A549 (cell line): ENCODE measurements around the gene DPYD. TPM values are rescaled to one million over a fixed set of nuclear protein-coding genes. Genes with fewer than 3 reads are reported as not detected.

Experiments used
- ATAC-seq, 2 experiments: fragments of 200-7000 bp in 1 of 2; fragments of >200 bp in 1 of 2; cut with Nextera tagmentation in 1 of 2; cut with Tn5 transposase in 1 of 2; 3 replicates each; pipeline versions ENCODE4 v1.8.0 to v1.9.1; 2018 to 2020; ENCODE audit warnings: mild to moderate bottlenecking in 1 of 2, moderate library complexity in 1 of 2
- CTCF ChIA-PET: fragments of 300-600 bp; sonication (Branson Sonifier 250); formaldehyde crosslinking; extraction: SDS; loops from one replicate; lab custom pipeline; 2021; ENCODE audit warnings: antibody characterized with exemption, inconsistent platforms; lab: Yijun Ruan, JAX
- POLR2A ChIA-PET: fragments of 350-600 bp; formaldehyde crosslinking; extraction: SDS; loops from one replicate; lab custom pipeline; 2021; ENCODE audit warnings: antibody characterized with exemption, inconsistent platforms; lab: Yijun Ruan, JAX
- DNase-seq, 2 experiments: peaks; one replicate each; pipeline versions ENCODE4 v3.0.0 to v3.0.0-alpha.2; 2011 to 2016; ENCODE audit warnings: low read depth in 1 of 2, low spot score in 1 of 2
- FAIRE-seq: peaks from 2 replicates; lab custom pipeline; 2011; peaks lifted over from hg19 to GRCh38; lab: Jason Lieb, UNC
- H3K27ac ChIP-seq, 2 experiments: fragments of >200 bp; sonication (Bioruptor Twin); formaldehyde crosslinking; 3 replicates each; pipeline ENCODE4 v1.5.1; 2016 to 2017
- H3K4me1 ChIP-seq: fragments of >200 bp; sonication (Bioruptor Twin); formaldehyde crosslinking; 3 replicates; pipeline ENCODE4 v1.6.1; 2016
- H3K4me2 ChIP-seq: fragments of >200 bp; sonication (Bioruptor Twin); formaldehyde crosslinking; 3 replicates; pipeline ENCODE4 v1.6.1; 2016
- H3K4me3 ChIP-seq: fragments of >200 bp; sonication (Bioruptor Twin); formaldehyde crosslinking; 3 replicates; pipeline ENCODE4 v1.5.1; 2016
- H3K9me3 ChIP-seq: fragments of >200 bp; sonication (Bioruptor Twin); formaldehyde crosslinking; 3 replicates; pipeline ENCODE4 v1.6.1; 2016
- BHLHE40 ChIP-seq: IDR thresholded peaks from 2 replicates; pipeline ENCODE4 v1.6.1; 2012; ENCODE audit warnings: low read depth, low read length, inconsistent platforms
- CHD4 ChIP-seq: fragments of 200-600 bp; sonication (generic); IDR thresholded peaks from 2 replicates; pipeline ENCODE4 v1.6.1; 2016; ENCODE audit warnings: antibody characterized with exemption, mild to moderate bottlenecking, borderline replicate concordance
- ESRRA ChIP-seq: fragments of 150-350 bp; IDR thresholded peaks from 2 replicates; pipeline ENCODE4 v1.6.1; 2014; ENCODE audit warnings: mild to moderate bottlenecking, low read length, borderline replicate concordance
- FOSB ChIP-seq: fragments of 250-450 bp; sonication (Bioruptor Pico); IDR thresholded peaks from 2 replicates; pipeline ENCODE4 v1.5.0; 2020; ENCODE audit warnings: mild to moderate bottlenecking, moderate library complexity
- FOSL2 ChIP-seq, 2 experiments: fragments of 450-650 bp in 1 of 2; fragments of >200 bp in 1 of 2; sonication (Bioruptor Twin) in 1 of 2; formaldehyde crosslinking; IDR thresholded peaks; 2 replicates each; pipeline versions ENCODE4 v1.5.0 to v1.6.1; 2016 to 2020; ENCODE audit warnings: mild to moderate bottlenecking in 1 of 2, moderate library complexity in 1 of 2
- GATA3 ChIP-seq: IDR thresholded peaks from 2 replicates; pipeline ENCODE4 v1.6.1; 2012; ENCODE audit warnings: borderline replicate concordance
- HOXA7 ChIP-seq: fragments of 250-450 bp; sonication (Bioruptor Pico); IDR thresholded peaks from 2 replicates; pipeline ENCODE4 v1.5.0; 2020; ENCODE audit warnings: mild to moderate bottlenecking, moderate library complexity
- HOXB5 ChIP-seq: fragments of 250-450 bp; sonication (Bioruptor Pico); IDR thresholded peaks from 2 replicates; pipeline ENCODE4 v1.5.0; 2020; ENCODE audit warnings: mild to moderate bottlenecking, moderate library complexity
- JUN ChIP-seq, 2 experiments: fragments of >200 bp; sonication (Bioruptor Twin); formaldehyde crosslinking; IDR thresholded peaks; 2 replicates in 1 of 2; 3 replicates in 1 of 2; pipeline ENCODE4 v1.6.1; 2016 to 2017
- MYC ChIP-seq: IDR thresholded peaks from 2 replicates; pipeline ENCODE4 v1.6.1; 2012; ENCODE audit warnings: mild to moderate bottlenecking, inconsistent platforms, low read length, improper control_type of control experiment, borderline replicate concordance
- NPAS2 ChIP-seq: fragments of 250-450 bp; sonication (Bioruptor Pico); IDR thresholded peaks from 2 replicates; pipeline ENCODE4 v1.8.0; 2022; ENCODE audit warnings: mild to moderate bottlenecking, moderate library complexity, borderline replicate concordance
- NR3C1 ChIP-seq: fragments of >200 bp; sonication (Bioruptor Twin); formaldehyde crosslinking; IDR thresholded peaks from 3 replicates; pipeline ENCODE4 v1.6.1; 2017
- PHF8 ChIP-seq: fragments of 200-600 bp; sonication (generic); IDR thresholded peaks from 2 replicates; pipeline ENCODE4 v1.6.1; 2016; ENCODE audit warnings: low read depth, mild to moderate bottlenecking, antibody characterized with exemption, moderate library complexity, borderline replicate concordance
- POLR2A ChIP-seq: IDR thresholded peaks from 2 replicates; pipeline ENCODE4 v1.6.1; 2012; ENCODE audit warnings: mild to moderate bottlenecking, low read length
- POLR2AphosphoS2 ChIP-seq: conservative IDR thresholded peaks from 2 replicates; pipeline ENCODE4 v1.6.1; 2012; ENCODE audit warnings: low read length, improper control_type of control experiment, inconsistent platforms
- RAD21 ChIP-seq, 2 experiments: fragments of >200 bp in 1 of 2; sonication (Bioruptor Twin) in 1 of 2; formaldehyde crosslinking in 1 of 2; IDR thresholded peaks in 1 of 2; conservative IDR thresholded peaks in 1 of 2; 2 replicates in 1 of 2; 3 replicates in 1 of 2; pipeline ENCODE4 v1.6.1; 2012 to 2018; ENCODE audit warnings: inconsistent platforms in 1 of 2
- RNF2 ChIP-seq: fragments of 200-600 bp; sonication (generic); IDR thresholded peaks from 2 replicates; pipeline ENCODE4 v1.6.1; 2016; ENCODE audit warnings: low read depth, mild to moderate bottlenecking, antibody characterized with exemption, moderate library complexity, borderline replicate concordance
- SMC3 ChIP-seq: fragments of >200 bp; sonication (Bioruptor Twin); formaldehyde crosslinking; IDR thresholded peaks from 3 replicates; pipeline ENCODE4 v1.6.1; 2018; ENCODE audit warnings: inconsistent platforms
- SREBF2 ChIP-seq: fragments of 450-650 bp; IDR thresholded peaks from 2 replicates; pipeline ENCODE4 v1.6.1; 2014; ENCODE audit warnings: mild to moderate bottlenecking, moderate library complexity
- TP53 ChIP-seq: fragments of 250-450 bp; sonication (Bioruptor Pico); IDR thresholded peaks from 2 replicates; pipeline ENCODE4 v1.5.0; 2021; ENCODE audit warnings: mild to moderate bottlenecking, moderate library complexity
- ZNF302 ChIP-seq: fragments of 250-450 bp; sonication (Bioruptor Pico); IDR thresholded peaks from 2 replicates; pipeline ENCODE4 v1.9.0; 2021; ENCODE audit warnings: inconsistent platforms, mild to moderate bottlenecking, moderate library complexity
- ZSCAN20 ChIP-seq: fragments of 250-450 bp; sonication (Bioruptor Pico); IDR thresholded peaks from 2 replicates; pipeline ENCODE4 v1.8.0; 2022; ENCODE audit warnings: mild to moderate bottlenecking, moderate library complexity
- WGBS: methylation state at CpG from one replicate; pipeline ENCODE4 v1.1.6; 2017; ENCODE audit errors: missing lambda C conversion rate; 5-methylcytosine and 5-hydroxymethylcytosine counted together
- polyA plus RNA-seq, 4 experiments: library from polyadenylated mRNA; depleted of rRNA in 3 of 4; stranded (reverse); fragments of >200 nt; fragmentation: RNase III in 1 of 4; extraction: RNeasy Plus Mini Kit Qiagen cat#74134 plus additional on column Dnase treatment in 1 of 4; gene quantifications; 2 replicates in 3 of 4; 3 replicates in 1 of 4; pipeline ENCODE4 v1.2.3, GENCODE V29; 2011 to 2017
- TF ChIP-seq, protein P1 (sequence below): fragments of 450-650 bp; IDR thresholded peaks from 2 replicates; pipeline ENCODE4 v1.6.1; 2014; ENCODE audit warnings: antibody characterized with exemption
- TF ChIP-seq, protein P2 (sequence below): IDR thresholded peaks from 2 replicates; pipeline ENCODE4 v1.6.1; 2012; ENCODE audit warnings: low read depth, borderline replicate concordance
- TF ChIP-seq, protein P3 (sequence below): IDR thresholded peaks from 2 replicates; pipeline ENCODE4 v1.6.1; 2012
- TF ChIP-seq, protein P4 (sequence below): fragments of 200-600 bp; sonication (generic); IDR thresholded peaks from 2 replicates; pipeline ENCODE4 v1.6.1; 2016; ENCODE audit warnings: antibody characterized with exemption, mild to moderate bottlenecking, moderate library complexity
- TF ChIP-seq, protein P5 (sequence below): fragments of >200 bp; sonication (Bioruptor Twin); formaldehyde crosslinking; IDR thresholded peaks from 3 replicates; pipeline ENCODE4 v1.6.1; 2016

DPYD gene
- polyA plus RNA-seq, 2 of the 4 experiments (the other 2 are of a cell fraction): 5.9 to 7.5 TPM

DNA sequence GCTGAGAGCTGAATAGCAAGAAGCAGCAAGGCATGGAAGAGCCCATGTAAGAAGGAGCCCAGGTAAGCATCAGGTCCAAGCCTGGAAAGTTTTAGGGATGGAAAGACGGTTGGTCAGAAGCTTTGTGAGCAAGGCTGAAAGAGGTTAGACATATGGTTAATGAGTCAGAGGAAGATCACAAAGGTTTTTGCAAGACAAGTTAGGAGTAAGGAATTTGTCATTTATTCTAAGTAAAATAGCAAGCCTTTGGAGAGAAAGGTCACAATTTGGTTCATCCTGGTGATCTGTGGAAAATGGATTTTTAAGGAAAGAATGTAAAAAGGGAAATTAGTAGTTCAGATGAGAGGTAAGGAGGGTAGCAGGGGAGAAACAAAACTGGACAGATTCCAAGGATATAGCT, 106.7 kb downstream of the DPYD start:
- WGBS: 28% methylated on average over 1 of the region's 1 CpG
- FAIRE-seq: no peak
- no peaks in the 10 kb centered on the region for H3K4me1 ChIP-seq

DNA sequence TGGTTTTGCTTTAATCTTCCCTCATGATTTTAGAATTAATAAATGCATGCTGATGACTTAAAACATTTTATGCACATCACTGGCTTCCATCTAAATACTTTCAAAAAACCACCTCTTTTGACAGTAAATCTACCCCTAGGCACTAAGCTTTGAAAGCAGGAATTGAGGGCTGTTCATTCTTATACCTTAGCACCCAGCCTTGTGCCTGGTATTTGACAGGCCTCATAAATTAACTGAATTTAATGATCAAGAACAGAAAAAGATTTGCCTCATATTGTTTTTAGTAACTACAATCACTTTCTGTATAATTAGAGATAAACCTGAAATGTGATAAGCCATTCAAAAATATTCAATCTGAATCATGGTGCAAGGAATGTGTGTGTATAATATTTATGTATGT, 108.8 kb downstream of the DPYD start:
- TF ChIP-seq CHD4: no peak
- TF ChIP-seq ZSCAN20: no peak
- no peak for TF ChIP-seq RAD21 (conservative IDR thresholded peaks at IDR 0.05 in 1 of 2, IDR thresholded peaks at IDR 0.05 in 1 of 2)
- no peak for TF ChIP-seq FOSL2 (IDR thresholded peaks at IDR 0.05)
- TF ChIP-seq FOSL2 (CRISPR knock-in tag; IDR thresholded peaks at IDR 0.05): no peak
- TF ChIP-seq GATA3: no peak
- no peak for TF ChIP-seq POLR2A
- TF ChIP-seq PHF8: no peak
- no peak for TF ChIP-seq SREBF2
- TF ChIP-seq POLR2AphosphoS2: no peak
- TF ChIP-seq FOSB (CRISPR knock-in tag): no peak
- TF ChIP-seq HOXA7 (CRISPR knock-in tag): no peak
- TF ChIP-seq SMC3: no peak
- no peak for TF ChIP-seq BHLHE40
- TF ChIP-seq, protein P1, sequence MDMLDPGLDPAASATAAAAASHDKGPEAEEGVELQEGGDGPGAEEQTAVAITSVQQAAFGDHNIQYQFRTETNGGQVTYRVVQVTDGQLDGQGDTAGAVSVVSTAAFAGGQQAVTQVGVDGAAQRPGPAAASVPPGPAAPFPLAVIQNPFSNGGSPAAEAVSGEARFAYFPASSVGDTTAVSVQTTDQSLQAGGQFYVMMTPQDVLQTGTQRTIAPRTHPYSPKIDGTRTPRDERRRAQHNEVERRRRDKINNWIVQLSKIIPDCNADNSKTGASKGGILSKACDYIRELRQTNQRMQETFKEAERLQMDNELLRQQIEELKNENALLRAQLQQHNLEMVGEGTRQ: no peak
- TF ChIP-seq NR3C1: no peak
- DNase-seq: no peak
- H3K27ac ChIP-seq: no peak overlapping the region
- CTCF ChIA-PET: interaction anchor here (1.1 kb wide), 1 partner anchor 8 kb away, joined by 3 read pairs; no protein-coding TSS in a partner anchor
- no peak overlapping the region for H3K4me3 ChIP-seq
- no peak for ATAC-seq
- no peaks in the 10 kb centered on the region for H3K9me3 ChIP-seq
- FAIRE-seq: no peak
- no peaks in the 10 kb centered on the region for H3K4me1 ChIP-seq
- H3K4me2 ChIP-seq: no peak overlapping the region
- POLR2A ChIA-PET: no interaction called here

More for the DNA sequence above, 106.7 kb downstream of the DPYD start:
- no peaks in the 10 kb centered on the region for H3K9me3 ChIP-seq
- CTCF ChIA-PET: no interaction called here
- TF ChIP-seq ZNF302 (CRISPR knock-in tag): no peak
- TF ChIP-seq, protein P2, sequence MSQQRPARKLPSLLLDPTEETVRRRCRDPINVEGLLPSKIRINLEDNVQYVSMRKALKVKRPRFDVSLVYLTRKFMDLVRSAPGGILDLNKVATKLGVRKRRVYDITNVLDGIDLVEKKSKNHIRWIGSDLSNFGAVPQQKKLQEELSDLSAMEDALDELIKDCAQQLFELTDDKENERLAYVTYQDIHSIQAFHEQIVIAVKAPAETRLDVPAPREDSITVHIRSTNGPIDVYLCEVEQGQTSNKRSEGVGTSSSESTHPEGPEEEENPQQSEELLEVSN: no peak
- TF ChIP-seq MYC: no peak
- TF ChIP-seq RNF2: no peak
- no peak for TF ChIP-seq ESRRA
- no peak for TF ChIP-seq JUN (IDR thresholded peaks at IDR 0.05)
- TF ChIP-seq, protein P3, sequence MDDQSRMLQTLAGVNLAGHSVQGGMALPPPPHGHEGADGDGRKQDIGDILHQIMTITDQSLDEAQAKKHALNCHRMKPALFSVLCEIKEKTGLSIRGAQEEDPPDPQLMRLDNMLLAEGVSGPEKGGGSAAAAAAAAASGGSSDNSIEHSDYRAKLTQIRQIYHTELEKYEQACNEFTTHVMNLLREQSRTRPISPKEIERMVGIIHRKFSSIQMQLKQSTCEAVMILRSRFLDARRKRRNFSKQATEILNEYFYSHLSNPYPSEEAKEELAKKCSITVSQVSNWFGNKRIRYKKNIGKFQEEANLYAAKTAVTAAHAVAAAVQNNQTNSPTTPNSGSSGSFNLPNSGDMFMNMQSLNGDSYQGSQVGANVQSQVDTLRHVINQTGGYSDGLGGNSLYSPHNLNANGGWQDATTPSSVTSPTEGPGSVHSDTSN: no peak
- TF ChIP-seq, protein P4, sequence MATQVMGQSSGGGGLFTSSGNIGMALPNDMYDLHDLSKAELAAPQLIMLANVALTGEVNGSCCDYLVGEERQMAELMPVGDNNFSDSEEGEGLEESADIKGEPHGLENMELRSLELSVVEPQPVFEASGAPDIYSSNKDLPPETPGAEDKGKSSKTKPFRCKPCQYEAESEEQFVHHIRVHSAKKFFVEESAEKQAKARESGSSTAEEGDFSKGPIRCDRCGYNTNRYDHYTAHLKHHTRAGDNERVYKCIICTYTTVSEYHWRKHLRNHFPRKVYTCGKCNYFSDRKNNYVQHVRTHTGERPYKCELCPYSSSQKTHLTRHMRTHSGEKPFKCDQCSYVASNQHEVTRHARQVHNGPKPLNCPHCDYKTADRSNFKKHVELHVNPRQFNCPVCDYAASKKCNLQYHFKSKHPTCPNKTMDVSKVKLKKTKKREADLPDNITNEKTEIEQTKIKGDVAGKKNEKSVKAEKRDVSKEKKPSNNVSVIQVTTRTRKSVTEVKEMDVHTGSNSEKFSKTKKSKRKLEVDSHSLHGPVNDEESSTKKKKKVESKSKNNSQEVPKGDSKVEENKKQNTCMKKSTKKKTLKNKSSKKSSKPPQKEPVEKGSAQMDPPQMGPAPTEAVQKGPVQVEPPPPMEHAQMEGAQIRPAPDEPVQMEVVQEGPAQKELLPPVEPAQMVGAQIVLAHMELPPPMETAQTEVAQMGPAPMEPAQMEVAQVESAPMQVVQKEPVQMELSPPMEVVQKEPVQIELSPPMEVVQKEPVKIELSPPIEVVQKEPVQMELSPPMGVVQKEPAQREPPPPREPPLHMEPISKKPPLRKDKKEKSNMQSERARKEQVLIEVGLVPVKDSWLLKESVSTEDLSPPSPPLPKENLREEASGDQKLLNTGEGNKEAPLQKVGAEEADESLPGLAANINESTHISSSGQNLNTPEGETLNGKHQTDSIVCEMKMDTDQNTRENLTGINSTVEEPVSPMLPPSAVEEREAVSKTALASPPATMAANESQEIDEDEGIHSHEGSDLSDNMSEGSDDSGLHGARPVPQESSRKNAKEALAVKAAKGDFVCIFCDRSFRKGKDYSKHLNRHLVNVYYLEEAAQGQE: no peak
- TF ChIP-seq FOSL2 (IDR thresholded peaks at IDR 0.05): no peak
- no peak for TF ChIP-seq FOSL2 (CRISPR knock-in tag; IDR thresholded peaks at IDR 0.05)
- TF ChIP-seq NPAS2: no peak
- no peak for TF ChIP-seq HOXB5 (CRISPR knock-in tag)
- no peak for TF ChIP-seq TP53
- TF ChIP-seq, protein P5, sequence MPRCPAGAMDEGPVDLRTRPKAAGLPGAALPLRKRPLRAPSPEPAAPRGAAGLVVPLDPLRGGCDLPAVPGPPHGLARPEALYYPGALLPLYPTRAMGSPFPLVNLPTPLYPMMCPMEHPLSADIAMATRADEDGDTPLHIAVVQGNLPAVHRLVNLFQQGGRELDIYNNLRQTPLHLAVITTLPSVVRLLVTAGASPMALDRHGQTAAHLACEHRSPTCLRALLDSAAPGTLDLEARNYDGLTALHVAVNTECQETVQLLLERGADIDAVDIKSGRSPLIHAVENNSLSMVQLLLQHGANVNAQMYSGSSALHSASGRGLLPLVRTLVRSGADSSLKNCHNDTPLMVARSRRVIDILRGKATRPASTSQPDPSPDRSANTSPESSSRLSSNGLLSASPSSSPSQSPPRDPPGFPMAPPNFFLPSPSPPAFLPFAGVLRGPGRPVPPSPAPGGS: no peak
- TF ChIP-seq, all 56 proteins: peak for 0
- H3K27ac ChIP-seq: no peak overlapping the region
- POLR2A ChIA-PET: no interaction called here
- no peak overlapping the region for H3K4me3 ChIP-seq
- ATAC-seq (no peak), DNase-seq (no peak)
- no peak overlapping the region; the same call in 2 of the 3 replicates for H3K4me2 ChIP-seq
